H1 (cell line): Measurements from ENCODE around the gene FOXL1. TPM values are rescaled to one million over a fixed set of nuclear protein-coding genes. Genes with fewer than 3 reads are reported as not detected.

ENCODE experiments used
- CTCF ChIA-PET: fragments of 300-600 bp; sonication (Branson Sonifier 250); formaldehyde crosslinking; loops from one replicate; lab custom pipeline; 2021; ENCODE audit not compliant: partially characterized antibody; lab: Charles Lee
- POLR2A ChIA-PET: fragments of 300-600 bp; sonication (Branson Sonifier 250); formaldehyde crosslinking; loops from one replicate; lab custom pipeline; 2021; ENCODE audit warnings: inconsistent platforms; ENCODE audit not compliant: partially characterized antibody; lab: Charles Lee
- DNase-seq, 2 experiments: peaks; one replicate each; pipeline versions ENCODE4 v3.0.0 to v3.0.0-alpha.2; 2010 to 2022; ENCODE audit warnings: low spot score in 2 of 2, low read depth in 1 of 2, mixed read lengths in 1 of 2
- FAIRE-seq: peaks from 2 replicates; lab custom pipeline; 2011; peaks lifted over from hg19 to GRCh38; lab: Jason Lieb, UNC
- H2AFZ ChIP-seq: 2 replicates; pipeline ENCODE4 v1.8.1; 2012; ENCODE audit warnings: low read length, inconsistent platforms
- H2AK5ac ChIP-seq: 2 replicates; pipeline ENCODE4 v1.6.1; 2013; ENCODE audit warnings: low read depth, low read length
- H2BK120ac ChIP-seq: replicated peaks from 2 replicates; pipeline ENCODE3; 2013; ENCODE audit warnings: low read depth, low read length, inconsistent platforms
- H2BK12ac ChIP-seq: 2 replicates; pipeline ENCODE4 v1.6.1; 2013; ENCODE audit warnings: low read depth, low read length
- H2BK15ac ChIP-seq: 2 replicates; pipeline ENCODE4 v1.6.1; 2013; ENCODE audit warnings: low read length
- H2BK20ac ChIP-seq: 2 replicates; pipeline ENCODE4 v1.6.1; 2013; ENCODE audit warnings: low read length
- H2BK5ac ChIP-seq: 2 replicates; pipeline ENCODE4 v1.6.1; 2013; ENCODE audit warnings: low read depth, low read length
- H3K14ac ChIP-seq: 2 replicates; pipeline ENCODE4 v1.6.1; 2013; ENCODE audit warnings: inconsistent platforms; ENCODE audit not compliant: insufficient read length
- H3K18ac ChIP-seq: 2 replicates; pipeline ENCODE4 v1.6.1; 2013; ENCODE audit warnings: low read length; ENCODE audit errors: extremely low read depth
- H3K23ac ChIP-seq: 2 replicates; pipeline ENCODE4 v1.6.1; 2013; ENCODE audit warnings: inconsistent platforms; ENCODE audit not compliant: insufficient read length
- H3K23me2 ChIP-seq: 2 replicates; pipeline ENCODE4 v1.6.1; 2013; ENCODE audit warnings: low read depth, low read length
- H3K27ac ChIP-seq: 2 replicates; pipeline ENCODE4 v1.6.1; 2011; ENCODE audit warnings: low read depth, low read length, inconsistent platforms
- H3K27me3 ChIP-seq, 4 experiments: replicated peaks in 1 of 4; 1 replicate in 1 of 4; 2 replicates in 3 of 4; pipeline versions ENCODE4 v1.6.1 to v1.8.1; 2011 to 2013; ENCODE audit warnings: low read length in 3 of 4, mild to moderate bottlenecking in 3 of 4, inconsistent platforms in 2 of 4, mixed read lengths in 2 of 4, moderate library complexity in 1 of 4; ENCODE audit not compliant: control insufficient read depth in 3 of 4, insufficient read depth in 3 of 4; ENCODE audit errors: extremely low read depth in 1 of 4
- H3K36me3 ChIP-seq, 4 experiments: 2 replicates each; pipeline versions ENCODE4 v1.6.1 to v1.8.1; 2011 to 2013; ENCODE audit warnings: mild to moderate bottlenecking in 4 of 4, low read length in 3 of 4, moderate library complexity in 2 of 4, control low read depth in 1 of 4, inconsistent platforms in 1 of 4; ENCODE audit not compliant: insufficient read depth in 4 of 4, control insufficient read depth in 2 of 4
- H3K4ac ChIP-seq: replicated peaks from 2 replicates; pipeline ENCODE3; 2013; ENCODE audit warnings: low read length, low read depth, mixed read lengths, inconsistent platforms; ENCODE audit not compliant: insufficient read length
- H3K4me1 ChIP-seq, 4 experiments: replicated peaks in 1 of 4; 1 replicate in 1 of 4; 2 replicates in 3 of 4; pipeline versions ENCODE4 v1.6.1 to v1.8.1; 2011 to 2013; ENCODE audit warnings: low read length in 3 of 4, inconsistent platforms in 2 of 4, mixed read lengths in 1 of 4; ENCODE audit not compliant: insufficient read depth in 4 of 4, control insufficient read depth in 3 of 4
- H3K4me2 ChIP-seq, 2 experiments: 2 replicates each; pipeline versions ENCODE4 v1.6.1 to v1.8.1; 2011 to 2013; ENCODE audit warnings: low read depth in 2 of 2, low read length in 2 of 2, control low read depth in 1 of 2, inconsistent platforms in 1 of 2, mild to moderate bottlenecking in 1 of 2; ENCODE audit not compliant: insufficient read depth in 1 of 2
- H3K4me3 ChIP-seq, 4 experiments: fragments of 200-600, 300-600 bp in 1 of 4; sonication (generic), shearing (Covaris generic), sonication (Bioruptor Twin) in 1 of 4; 2 replicates each; pipeline versions ENCODE4 v1.5.1 to v1.8.1; 2011 to 2016; ENCODE audit warnings: low read length in 4 of 4, low read depth in 3 of 4, control low read depth in 2 of 4, inconsistent platforms in 2 of 4, mild to moderate bottlenecking in 2 of 4, mixed read lengths in 1 of 4, moderate library complexity in 1 of 4; ENCODE audit not compliant: insufficient read depth in 2 of 4; ENCODE audit errors: extremely low read depth in 1 of 4
- H3K56ac ChIP-seq: replicated peaks from 2 replicates; pipeline ENCODE3; 2013; ENCODE audit warnings: low read depth, mild to moderate bottlenecking, mixed read lengths, low read length, inconsistent platforms; ENCODE audit not compliant: insufficient read length
- H3K79me1 ChIP-seq: 2 replicates; pipeline ENCODE4 v1.6.1; 2013; ENCODE audit warnings: low read depth, low read length, control low read depth
- H3K79me2 ChIP-seq, 2 experiments: 2 replicates each; pipeline versions ENCODE4 v1.6.1 to v1.8.1; 2012 to 2013; ENCODE audit warnings: low read length in 2 of 2, mild to moderate bottlenecking in 2 of 2, inconsistent platforms in 1 of 2; ENCODE audit not compliant: insufficient read depth in 2 of 2, control insufficient read depth in 1 of 2
- H3K9ac ChIP-seq, 4 experiments: replicated peaks in 1 of 4; 1 replicate in 1 of 4; 2 replicates in 3 of 4; pipeline versions ENCODE4 v1.6.1 to v1.8.1; 2011 to 2013; ENCODE audit warnings: low read depth in 3 of 4, low read length in 3 of 4, control low read depth in 2 of 4, mild to moderate bottlenecking in 2 of 4, moderate library complexity in 2 of 4, inconsistent platforms in 1 of 4; ENCODE audit errors: extremely low read depth in 1 of 4
- H3K9me3 ChIP-seq, 2 experiments: 2 replicates each; pipeline versions ENCODE4 v1.6.1 to v1.8.1; 2012 to 2013; ENCODE audit warnings: mild to moderate bottlenecking in 2 of 2, moderate library complexity in 2 of 2, control low read depth in 1 of 2, inconsistent platforms in 1 of 2, low read depth in 1 of 2, low read length in 1 of 2, mixed read lengths in 1 of 2; ENCODE audit not compliant: insufficient read depth in 2 of 2
- H4K20me1 ChIP-seq, 2 experiments: replicated peaks in 1 of 2; 2 replicates each; pipeline versions ENCODE3 to v1.8.1; 2011 to 2013; ENCODE audit warnings: inconsistent platforms in 2 of 2, low read length in 2 of 2, mild to moderate bottlenecking in 1 of 2; ENCODE audit not compliant: insufficient read depth in 2 of 2, control insufficient read depth in 1 of 2
- H4K5ac ChIP-seq: 2 replicates; pipeline ENCODE4 v1.6.1; 2013; ENCODE audit warnings: low read length, low read depth, mixed read lengths, inconsistent platforms; ENCODE audit not compliant: insufficient read length
- H4K8ac ChIP-seq: 2 replicates; pipeline ENCODE4 v1.8.0; 2013; ENCODE audit warnings: mild to moderate bottlenecking, moderate library complexity, low read length, inconsistent platforms; ENCODE audit not compliant: insufficient read depth; ENCODE audit errors: extremely low read depth
- H4K91ac ChIP-seq: replicated peaks from 2 replicates; pipeline ENCODE3; 2013; ENCODE audit warnings: low read length, mixed read lengths, inconsistent platforms; ENCODE audit not compliant: insufficient read length
- CBX5 ChIP-seq: fragments of 300-800, 300-1000 bp; sonication (generic); IDR thresholded peaks from 2 replicates; pipeline ENCODE4 v1.7.1; 2016; ENCODE audit warnings: antibody characterized with exemption, low read length, low read depth
- EGR1 ChIP-seq: IDR thresholded peaks from 2 replicates; pipeline ENCODE4 v1.6.1; 2011; ENCODE audit warnings: low read depth, low read length, borderline replicate concordance
- HDAC2 ChIP-seq, 2 experiments: fragments of 300-600 bp in 1 of 2; sonication (generic) in 1 of 2; IDR thresholded peaks; 2 replicates each; pipeline ENCODE4 v1.6.1; 2011 to 2012; ENCODE audit warnings: low read depth in 2 of 2, low read length in 2 of 2, mild to moderate bottlenecking in 2 of 2, moderate library complexity in 2 of 2, borderline replicate concordance in 1 of 2, inconsistent platforms in 1 of 2
- HDAC6 ChIP-seq: IDR thresholded peaks from one replicate; pipeline ENCODE4 v1.7.1; 2012; ENCODE audit warnings: low read depth, mild to moderate bottlenecking, inconsistent platforms, low read length, moderate library complexity
- JUN ChIP-seq: IDR thresholded peaks from 2 replicates; pipeline ENCODE4 v1.6.1; 2011; ENCODE audit warnings: low read depth, mild to moderate bottlenecking, improper control_type of control experiment, low read length
- MAFK ChIP-seq: IDR thresholded peaks from 2 replicates; pipeline ENCODE4 v1.6.1; 2012; ENCODE audit warnings: low read depth, mild to moderate bottlenecking, improper control_type of control experiment, low read length
- NRF1 ChIP-seq: IDR thresholded peaks from 2 replicates; pipeline ENCODE4 v1.6.1; 2011; ENCODE audit warnings: mild to moderate bottlenecking, low read depth, low read length, improper control_type of control experiment
- SIN3A ChIP-seq, 2 experiments: IDR thresholded peaks in 1 of 2; conservative IDR thresholded peaks in 1 of 2; 2 replicates each; pipeline ENCODE4 v1.6.1; 2011 to 2012; ENCODE audit warnings: low read length in 2 of 2, improper control_type of control experiment in 1 of 2, low read depth in 1 of 2, mild to moderate bottlenecking in 1 of 2
- SP1 ChIP-seq: IDR thresholded peaks from 2 replicates; pipeline ENCODE4 v1.6.1; 2011; ENCODE audit warnings: low read depth, low read length
- TCF12 ChIP-seq: IDR thresholded peaks from 2 replicates; pipeline ENCODE4 v1.6.1; 2011; ENCODE audit warnings: low read depth, mild to moderate bottlenecking, low read length
- ZNF274 ChIP-seq: IDR thresholded peaks from 2 replicates; pipeline ENCODE4 v1.7.0; 2012; ENCODE audit warnings: low read length, borderline replicate concordance; ENCODE audit errors: extremely low read depth
- WGBS, 2 experiments: shearing (Covaris generic) in 1 of 2; methylation state at CpG; one replicate each; pipeline versions ENCODE4 v1.1.6 to v1.1.7; 2013 to 2015; ENCODE audit warnings: low lambda C conversion rate in 2 of 2, mixed read lengths in 2 of 2, inconsistent platforms in 1 of 2, low coverage in 1 of 2, missing lambda C conversion rate in 1 of 2; ENCODE audit not compliant: insufficient replicate concordance in 2 of 2, insufficient coverage in 1 of 2, insufficient read length in 1 of 2; ENCODE audit errors: extremely low coverage in 1 of 2, missing lambda C conversion rate in 1 of 2; 5-methylcytosine and 5-hydroxymethylcytosine counted together
- polyA plus RNA-seq, 7 experiments: library from polyadenylated mRNA; depleted of rRNA in 3 of 7; stranded (reverse) in 5 of 7; unstranded in 2 of 7; fragments of >200 nt in 5 of 7; fragments of 200-250 nt in 2 of 7; gene quantifications; 1 replicate in 5 of 7; 2 replicates in 1 of 7; 4 replicates in 1 of 7; pipeline versions ENCODE4 v1.2.1 to v1.2.3, GENCODE V29; 2011 to 2013; ENCODE audit warnings: missing spikeins in 2 of 7, mixed read lengths in 2 of 7
- total RNA-seq: library from RNA; stranded (reverse); fragmentation: NEBNext Ultra II Directional; extraction: Animal tissue kit (Norgen Biotek cat#: 25700); gene quantifications from 2 replicates; pipeline ENCODE4 v1.2.1, GENCODE V29; 2021
- TF ChIP-seq, protein P1 (sequence below): IDR thresholded peaks from 2 replicates; pipeline ENCODE4 v1.6.1; 2011; ENCODE audit warnings: low read length, improper control_type of control experiment

The FOXL1 gene
- total and polyA plus RNA-seq, 2 of the 8 experiments (the other 6 are each of a cell fraction or from before 2014, with no cell fraction given): 0.03 TPM; not detected in 1

DNA sequence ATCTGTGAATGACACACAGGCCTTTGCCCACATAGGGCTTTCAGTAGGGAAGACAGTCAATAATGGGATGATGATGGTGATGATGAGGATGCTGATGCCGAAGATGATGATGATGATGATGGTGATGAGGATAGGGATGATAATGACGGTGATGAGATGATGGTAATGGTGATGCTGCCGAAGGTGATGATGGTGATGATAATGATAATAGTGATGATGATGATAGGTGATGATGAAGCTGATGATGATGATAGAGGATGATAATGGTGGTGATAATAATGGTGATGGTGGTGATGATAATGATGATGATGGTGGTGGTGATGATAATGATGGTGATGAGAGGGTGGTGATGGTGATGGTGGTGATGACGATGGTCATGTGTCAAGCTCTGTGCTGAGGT, 12.9 kb downstream of the FOXL1 start:
- H3K79me1 ChIP-seq: no peaks in the 10 kb centered on the region
- H3K27ac ChIP-seq: no peak overlapping the region
- DNase-seq: no peak
- no peaks in the 10 kb centered on the region for H3K36me3 ChIP-seq
- H4K20me1 ChIP-seq: peaks cover 0 to 8% of the 10 kb centered on the region in 2 experiments
- FAIRE-seq: no peak
- no peaks in the 10 kb centered on the region; a peak in 1 of 7 replicates for H3K4me1 ChIP-seq
- no peak overlapping the region for H3K23ac ChIP-seq
- H3K14ac ChIP-seq: no peak overlapping the region
- no peak overlapping the region for H2BK20ac ChIP-seq
- no peak overlapping the region for H3K4me2 ChIP-seq
- no peak overlapping the region for H2AFZ ChIP-seq
- H3K9me3 ChIP-seq: no peaks in the 10 kb centered on the region
- no peak overlapping the region for H2BK5ac ChIP-seq
- POLR2A ChIA-PET: no interaction called here
- CTCF ChIA-PET: interaction anchor here (0.6 to 1.4 kb wide), 2 partner anchors 27 to 328 kb away, joined by 3 to 6 read pairs; no protein-coding TSS in a partner anchor
- no peak overlapping the region for H2AK5ac ChIP-seq
- no peak overlapping the region for H3K56ac ChIP-seq
- no peak overlapping the region for H4K91ac ChIP-seq
- no peaks in the 10 kb centered on the region for H3K79me2 ChIP-seq
- no peak overlapping the region for H3K4me3 ChIP-seq
- H4K8ac ChIP-seq: no peak overlapping the region
- no peak overlapping the region for H3K9ac ChIP-seq
- H3K4ac ChIP-seq: no peak overlapping the region
- peaks cover 17% of the 10 kb centered on the region; the same call in 1 of the 2 replicates for H3K23me2 ChIP-seq
- H3K18ac ChIP-seq: no peak overlapping the region
- H2BK15ac ChIP-seq: no peak overlapping the region
- H3K27me3 ChIP-seq: peaks cover 0 to 3% (median 0%) of the 10 kb centered on the region in 4 experiments; a peak in 3 of 7 replicates
- H2BK12ac ChIP-seq: no peak overlapping the region
- H4K5ac ChIP-seq: no peak overlapping the region
- 89% methylated on average over 4 of the region's 4 CpGs; no CpG with 5 or more reads in 1 of the 2 experiments for WGBS, 2 experiments
- H2BK120ac ChIP-seq: no peak overlapping the region
- TF ChIP-seq NRF1 (no peak), CBX5 (no peak), ZNF274 (no peak), TCF12 (no peak), JUN (no peak), HDAC2 (IDR thresholded peaks at IDR 0.05; ENCODE audit: borderline replicate concordance in 1 of 2, low read depth in 2 of 2, low read length in 2 of 2) (no peak), MAFK (no peak), SP1 (no peak), HDAC6 (no peak), SIN3A (conservative IDR thresholded peaks at IDR 0.05 in 1 of 2, IDR thresholded peaks at IDR 0.05 in 1 of 2; ENCODE audit: low read depth in 1 of 2, low read length in 2 of 2) (no peak), EGR1 (no peak)
- TF ChIP-seq, protein P1, sequence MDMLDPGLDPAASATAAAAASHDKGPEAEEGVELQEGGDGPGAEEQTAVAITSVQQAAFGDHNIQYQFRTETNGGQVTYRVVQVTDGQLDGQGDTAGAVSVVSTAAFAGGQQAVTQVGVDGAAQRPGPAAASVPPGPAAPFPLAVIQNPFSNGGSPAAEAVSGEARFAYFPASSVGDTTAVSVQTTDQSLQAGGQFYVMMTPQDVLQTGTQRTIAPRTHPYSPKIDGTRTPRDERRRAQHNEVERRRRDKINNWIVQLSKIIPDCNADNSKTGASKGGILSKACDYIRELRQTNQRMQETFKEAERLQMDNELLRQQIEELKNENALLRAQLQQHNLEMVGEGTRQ: no peak
